GM19324 (cell line): ENCODE results near the gene INSYN2B.

Experiments
- ATAC-seq: cut with Tn5 transposase; IDR thresholded peaks from one replicate; pipeline ENCODE4 v1.9.1; 2021; ENCODE audit warnings: mild to moderate bottlenecking, moderate library complexity; ENCODE audit not compliant: unreplicated experiment, low FRiP score

INSYN2B gene

GRCh38 chr5:169901896-169902295 is 78.4 kb downstream of the INSYN2B start:
- no peak for ATAC-seq

- ATAC-seq, result no peak
Observed at GRCh38 chr5:169897481-169897880, 82.8 kb downstream of the INSYN2B start.

GRCh38 chr5:169895926-169896325 is 84.4 kb downstream of the INSYN2B start:
- no peak for ATAC-seq

DNA sequence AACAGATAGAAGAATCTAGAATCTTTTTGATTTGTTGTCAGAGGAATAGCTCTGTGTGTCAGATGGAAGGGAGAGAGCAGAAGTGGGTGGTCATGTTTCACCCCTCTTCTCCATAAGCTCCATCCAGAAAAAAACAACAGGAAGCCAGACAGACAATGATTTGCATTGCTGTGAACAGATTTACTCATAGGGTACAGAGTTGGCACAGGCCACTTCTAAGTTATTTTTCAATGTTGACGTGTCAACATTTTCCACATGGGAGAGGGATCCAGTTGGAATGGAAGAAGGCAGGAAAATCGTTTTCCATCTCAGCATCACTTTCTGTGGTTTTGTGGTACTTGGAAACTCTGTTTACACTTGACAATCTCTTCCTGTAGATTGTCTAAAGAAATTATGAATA is 86.7 kb downstream of the INSYN2B start:
- ATAC-seq, result no peak

DNA sequence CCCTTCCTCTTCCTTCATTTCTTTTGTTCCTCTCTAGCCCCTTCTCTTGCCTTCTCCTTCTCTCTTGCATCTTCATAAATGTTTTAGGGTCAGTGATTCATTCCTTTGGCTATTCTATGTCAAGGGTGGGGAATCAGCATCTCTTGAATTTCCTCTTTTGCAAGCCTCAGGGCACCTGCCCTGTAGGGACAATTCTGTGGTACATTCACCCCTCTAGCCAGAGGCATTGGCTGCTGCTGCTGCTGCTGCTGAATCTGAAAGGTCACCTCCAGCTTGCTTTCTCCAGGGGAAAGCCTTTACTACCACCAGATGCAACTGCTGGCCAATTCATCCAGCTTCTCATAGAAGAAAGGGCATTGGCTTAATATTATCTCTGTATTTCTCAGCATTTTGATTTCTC is 87.3 kb downstream of the INSYN2B start:
- no peak for ATAC-seq

GRCh38 chr5:169889572-169889971 is 90.7 kb downstream of the INSYN2B start:
- no peak for ATAC-seq

DNA sequence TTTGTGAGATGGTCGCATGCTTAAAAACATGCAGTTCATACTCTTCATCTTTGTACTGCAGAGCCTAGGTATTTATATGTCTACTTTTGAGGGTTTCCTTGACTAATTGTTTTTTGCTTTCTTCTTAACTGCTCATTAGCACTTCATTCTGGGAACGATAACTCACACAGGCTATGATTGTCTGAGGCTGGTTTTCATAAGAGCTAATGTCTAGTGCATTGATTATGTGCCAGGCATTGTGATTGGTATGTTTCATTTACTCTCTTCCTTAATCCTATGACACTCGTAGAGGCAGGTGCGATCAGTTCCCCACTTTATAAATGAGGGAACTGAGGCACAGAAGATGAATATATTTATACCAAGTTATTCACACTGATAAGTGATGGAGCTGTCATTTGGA is 93.6 kb downstream of the INSYN2B start:
- ATAC-seq, result no peak

- ATAC-seq, result no peak
Observed at GRCh38 chr5:169886033-169886432, 94.3 kb downstream of the INSYN2B start.

GRCh38 chr5:169881702-169882303 is 98.5 kb downstream of the INSYN2B start:
- no peak for ATAC-seq

GRCh38 chr5:169880785-169881184 is 99.5 kb downstream of the INSYN2B start:
- no peak for ATAC-seq

- no peak for ATAC-seq
Observed at GRCh38 chr5:169880012-169880663, 100.2 kb downstream of the INSYN2B start.

DNA sequence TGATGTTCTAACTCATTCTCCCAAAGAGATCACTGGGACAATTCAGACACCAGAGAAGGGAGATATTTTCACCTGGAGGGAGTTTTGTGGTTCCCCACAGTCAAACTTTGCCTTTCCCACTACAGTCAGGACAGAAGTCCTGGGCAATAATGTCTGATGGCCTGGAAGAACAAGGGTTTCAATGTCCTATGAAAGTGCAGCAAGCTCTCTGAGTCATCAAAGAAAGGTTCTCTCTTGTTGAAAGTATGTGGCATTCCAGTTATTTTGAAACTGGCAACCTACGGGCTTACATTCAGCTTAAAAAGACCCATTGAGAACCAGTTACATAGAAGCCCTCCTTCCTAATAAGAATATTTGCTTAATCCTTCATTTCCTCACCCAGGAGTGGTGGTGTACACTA is 103.9 kb downstream of the INSYN2B start:
- no peak for ATAC-seq

DNA sequence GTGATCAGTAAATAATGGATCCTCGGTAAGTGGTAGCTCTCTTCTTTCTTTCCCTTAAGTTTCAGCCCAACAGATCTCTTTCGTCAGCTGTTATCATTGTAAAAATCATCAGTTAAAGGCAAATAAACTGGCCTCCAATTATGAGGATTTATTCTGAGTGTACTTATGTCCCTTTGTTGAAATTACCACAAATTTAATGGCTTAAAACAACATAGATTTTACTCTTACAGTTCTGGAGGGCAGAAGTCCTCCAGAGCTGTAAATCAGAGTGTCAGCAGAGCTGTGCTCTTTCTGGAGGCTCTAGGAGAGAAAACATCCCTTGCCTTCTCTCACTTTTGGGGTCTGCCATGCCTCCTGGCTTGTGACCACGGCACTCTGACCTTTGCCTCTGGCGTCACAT is 104.6 kb downstream of the INSYN2B start:
- no peak for ATAC-seq

DNA sequence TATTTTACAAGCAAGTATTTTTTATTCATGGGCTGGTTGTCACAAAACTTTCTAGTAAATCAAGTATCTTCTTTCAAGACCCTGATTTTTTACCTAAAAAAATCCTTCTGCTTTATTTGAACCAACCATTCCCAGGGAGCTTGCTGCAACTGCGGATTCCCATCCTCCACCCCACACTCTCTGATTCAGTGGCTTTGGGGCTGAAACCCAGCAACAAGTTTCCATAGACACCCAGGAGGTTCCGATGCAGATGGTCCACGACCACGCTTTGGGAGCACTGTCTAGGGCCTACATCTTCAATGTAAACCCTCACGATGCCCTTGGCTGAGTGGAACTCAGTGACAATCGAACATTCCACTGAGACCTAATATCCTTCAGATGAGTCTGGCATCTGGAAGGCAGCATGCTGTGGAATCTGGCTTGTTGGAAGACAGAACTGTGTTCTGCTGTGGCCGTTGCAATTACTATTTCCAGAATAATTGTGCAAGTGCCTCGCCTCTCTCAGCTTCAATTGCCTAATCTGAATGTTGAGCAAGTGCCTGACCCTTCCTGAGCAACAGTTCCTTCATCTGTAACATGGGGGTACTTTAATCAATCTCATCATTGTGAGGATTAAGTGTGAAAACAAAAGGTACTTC is 105.1 kb downstream of the INSYN2B start:
- no peak for ATAC-seq

GRCh38 chr5:169874621-169875020 is 105.7 kb downstream of the INSYN2B start:
- ATAC-seq, result no peak

- no peak for ATAC-seq
Observed at GRCh38 chr5:169873642-169874041, 106.7 kb downstream of the INSYN2B start.

DNA sequence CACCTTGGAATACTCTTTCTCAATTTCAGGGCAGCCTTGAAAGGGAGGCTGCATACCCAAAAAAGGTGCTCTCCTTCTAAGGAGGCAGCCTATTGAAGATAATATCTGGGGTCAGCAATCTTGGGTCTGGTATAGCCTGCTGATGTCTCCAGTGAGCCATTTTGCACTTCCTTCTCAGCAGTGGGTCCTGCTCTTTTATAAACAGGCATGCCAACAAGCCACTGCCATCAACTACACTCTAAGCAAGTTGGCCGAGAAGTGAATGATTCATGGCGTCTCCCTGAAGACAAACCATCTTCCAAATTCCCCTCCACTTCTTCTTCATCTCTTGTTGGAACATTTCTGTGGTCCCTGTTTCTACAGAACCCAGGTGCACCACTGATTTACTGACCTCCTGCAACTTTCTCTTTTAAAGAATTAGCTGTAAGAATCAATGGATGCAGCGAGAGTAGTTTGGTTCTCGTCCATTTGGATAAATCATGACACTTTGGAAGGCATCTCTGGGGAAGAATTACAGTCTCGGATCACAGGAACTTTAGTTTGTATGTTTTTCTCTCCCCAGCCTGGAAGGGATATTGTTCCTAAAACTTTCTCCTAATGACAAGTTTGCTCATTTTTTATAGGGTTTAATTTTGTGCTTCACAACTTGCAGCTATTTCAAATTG is 108.3 kb downstream of the INSYN2B start:
- no peak for ATAC-seq

- no peak for ATAC-seq
Observed at GRCh38 chr5:169870211-169870610, 110.1 kb downstream of the INSYN2B start.

- no peak for ATAC-seq
Observed at GRCh38 chr5:169869066-169869465, 111.2 kb downstream of the INSYN2B start.

DNA sequence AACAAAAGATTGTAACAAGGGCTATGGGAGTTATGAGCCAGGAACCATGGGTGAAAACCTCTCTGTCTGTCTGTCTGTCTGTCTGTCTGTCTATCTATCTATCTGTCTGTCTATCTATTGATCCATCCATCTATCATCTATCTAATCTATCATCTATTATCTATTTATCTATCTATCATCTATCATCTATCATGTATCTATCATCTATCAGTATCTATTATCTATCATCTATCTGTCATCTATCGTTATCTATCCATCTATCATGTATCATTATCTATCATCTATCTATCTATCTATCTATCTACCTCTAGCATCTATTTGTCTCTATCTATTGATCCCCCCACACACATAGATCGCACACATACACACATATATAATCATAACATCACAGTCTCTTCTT is 112.9 kb downstream of the INSYN2B start:
- no peak for ATAC-seq

DNA sequence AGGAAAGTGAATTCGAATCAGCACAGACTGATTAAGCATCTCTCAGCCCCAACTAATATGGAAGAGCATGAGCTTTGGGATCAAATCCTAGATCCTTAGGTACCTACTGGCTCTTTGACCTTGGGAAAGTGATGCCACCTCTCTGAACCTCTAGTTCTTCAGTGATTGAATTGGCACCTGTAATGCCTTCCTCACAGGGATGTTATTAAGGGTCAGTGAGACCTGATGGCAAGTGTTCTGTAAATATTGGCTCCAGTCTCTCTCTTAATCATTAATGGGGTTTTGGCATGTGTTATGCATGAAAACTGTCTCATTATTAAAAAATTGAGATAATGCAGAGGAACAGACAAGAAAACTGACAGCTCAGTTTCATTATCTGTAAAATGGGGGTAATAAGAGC is 115.8 kb downstream of the INSYN2B start:
- no peak for ATAC-seq
